Tibial nerve (tissue), 4 donors: ENCODE results near the gene MNS1. TPM values are rescaled to one million over a fixed set of nuclear protein-coding genes. Genes with fewer than 3 reads are reported as not detected.

Source experiments
- DNase-seq, 2 donors: peaks; one replicate each; pipeline ENCODE4 v3.0.0-alpha.2; 2019; ENCODE audit warnings: low spot score in 2 of 2
- H3K27ac ChIP-seq, 4 donors: fragments of 200-600 bp; sonication (generic) in 3 of 4; one replicate each; pipeline ENCODE4 v1.5.1; 2017 to 2019; ENCODE audit warnings: mild to moderate bottlenecking in 1 of 4
- H3K27me3 ChIP-seq, 2 donors: fragments of 200-600 bp; sonication (generic) in 1 of 2; one replicate each; pipeline versions ENCODE4 v1.5.1 to v1.6.0; 2017 to 2019
- H3K36me3 ChIP-seq, 3 donors: fragments of 200-600 bp; sonication (generic); one replicate each; pipeline ENCODE4 v1.5.1; 2018 to 2019
- H3K4me1 ChIP-seq, 4 donors: fragments of 200-600 bp; sonication (generic) in 3 of 4; one replicate each; pipeline ENCODE4 v1.5.1; 2017 to 2019
- H3K4me3 ChIP-seq, 4 donors: fragments of 200-600 bp; sonication (generic) in 3 of 4; one replicate each; pipeline ENCODE4 v1.5.1; 2017 to 2019; ENCODE audit warnings: mild to moderate bottlenecking in 1 of 4, moderate library complexity in 1 of 4
- H3K9me3 ChIP-seq, 4 donors: fragments of 200-600 bp; sonication (generic) in 3 of 4; one replicate each; pipeline ENCODE4 v1.5.1; 2017 to 2019
- EP300 ChIP-seq, 2 donors: sonication (generic); formaldehyde crosslinking; IDR thresholded peaks; one replicate each; pipeline ENCODE4 v1.6.1; 2017; ENCODE audit warnings: antibody characterized with exemption in 2 of 2, mild to moderate bottlenecking in 1 of 2
- POLR2A ChIP-seq, 2 donors: fragments of 450-650 bp; IDR thresholded peaks; one replicate each; pipeline ENCODE4 v1.6.1; 2017; ENCODE audit warnings: antibody characterized with exemption in 2 of 2, mild to moderate bottlenecking in 2 of 2, moderate library complexity in 2 of 2
- WGBS, 2 donors: methylation state at CpG; one replicate each; pipeline ENCODE4 v1.1.5; 2018; 5-methylcytosine and 5-hydroxymethylcytosine counted together
- total RNA-seq, 4 donors: library from RNA; depleted of rRNA; stranded (reverse); fragments of >200 nt; gene quantifications; one replicate each; pipeline ENCODE4 v1.1.0, GENCODE V29; 2016
- TF ChIP-seq, protein P1 (sequence below), 5 experiments: fragments of 200-600 bp in 3 of 5; fragments of 450-650 bp in 2 of 5; sonication (generic) in 3 of 5; IDR thresholded peaks; one replicate each; pipeline ENCODE4 v1.5.1; 2016 to 2019; ENCODE audit warnings: antibody characterized with exemption in 5 of 5, mild to moderate bottlenecking in 3 of 5, moderate library complexity in 2 of 5

The MNS1 gene
- total RNA-seq, 4 donors from 2014 or later = 1.4 to 4.6 (median 2.1) TPM

- no peak overlapping the region for H3K4me3 ChIP-seq
- no peak overlapping the region for H3K27ac ChIP-seq
- 45 to 54% methylated on average over 2 of the region's 2 CpGs for WGBS, 2 donors
Observed at GRCh38 chr15:56484287-56484686, 19.4 kb upstream of the MNS1 start.

GRCh38 chr15:56475351-56475750 is 10.4 kb upstream of the MNS1 start:
- Histone ChIP-seq H3K27me3 (no peaks in the 10 kb centered on the region), H3K9me3 (no peaks in the 10 kb centered on the region), H3K4me1 (no peaks in the 10 kb centered on the region), H3K36me3 (peaks cover 0 to 2% (median 0%) of the 10 kb centered on the region in 3 donors), H3K27ac (no peak overlapping the region), H3K4me3 (no peak overlapping the region)
- TF ChIP-seq, protein P1, sequence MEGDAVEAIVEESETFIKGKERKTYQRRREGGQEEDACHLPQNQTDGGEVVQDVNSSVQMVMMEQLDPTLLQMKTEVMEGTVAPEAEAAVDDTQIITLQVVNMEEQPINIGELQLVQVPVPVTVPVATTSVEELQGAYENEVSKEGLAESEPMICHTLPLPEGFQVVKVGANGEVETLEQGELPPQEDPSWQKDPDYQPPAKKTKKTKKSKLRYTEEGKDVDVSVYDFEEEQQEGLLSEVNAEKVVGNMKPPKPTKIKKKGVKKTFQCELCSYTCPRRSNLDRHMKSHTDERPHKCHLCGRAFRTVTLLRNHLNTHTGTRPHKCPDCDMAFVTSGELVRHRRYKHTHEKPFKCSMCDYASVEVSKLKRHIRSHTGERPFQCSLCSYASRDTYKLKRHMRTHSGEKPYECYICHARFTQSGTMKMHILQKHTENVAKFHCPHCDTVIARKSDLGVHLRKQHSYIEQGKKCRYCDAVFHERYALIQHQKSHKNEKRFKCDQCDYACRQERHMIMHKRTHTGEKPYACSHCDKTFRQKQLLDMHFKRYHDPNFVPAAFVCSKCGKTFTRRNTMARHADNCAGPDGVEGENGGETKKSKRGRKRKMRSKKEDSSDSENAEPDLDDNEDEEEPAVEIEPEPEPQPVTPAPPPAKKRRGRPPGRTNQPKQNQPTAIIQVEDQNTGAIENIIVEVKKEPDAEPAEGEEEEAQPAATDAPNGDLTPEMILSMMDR (IDR thresholded peaks at IDR 0.05) = no peak
- TF ChIP-seq EP300 (IDR thresholded peaks at IDR 0.05) = no peak
- TF ChIP-seq POLR2A (IDR thresholded peaks at IDR 0.05) = no peak
- DNase-seq = no peak

More at GRCh38 chr15:56484287-56484686, 19.4 kb upstream of the MNS1 start:
- no peaks in the 10 kb centered on the region for H3K4me1 ChIP-seq
- no peaks in the 10 kb centered on the region for H3K36me3 ChIP-seq
- peaks cover 0 to 3% (median 0%) of the 10 kb centered on the region in 4 donors for H3K9me3 ChIP-seq
- H3K27me3 ChIP-seq = no peaks in the 10 kb centered on the region
- no peak for DNase-seq
- TF ChIP-seq EP300 (IDR thresholded peaks at IDR 0.05) = no peak
- no peak for TF ChIP-seq POLR2A (IDR thresholded peaks at IDR 0.05)
- TF ChIP-seq, protein P1 (IDR thresholded peaks at IDR 0.05) = no peak

DNA sequence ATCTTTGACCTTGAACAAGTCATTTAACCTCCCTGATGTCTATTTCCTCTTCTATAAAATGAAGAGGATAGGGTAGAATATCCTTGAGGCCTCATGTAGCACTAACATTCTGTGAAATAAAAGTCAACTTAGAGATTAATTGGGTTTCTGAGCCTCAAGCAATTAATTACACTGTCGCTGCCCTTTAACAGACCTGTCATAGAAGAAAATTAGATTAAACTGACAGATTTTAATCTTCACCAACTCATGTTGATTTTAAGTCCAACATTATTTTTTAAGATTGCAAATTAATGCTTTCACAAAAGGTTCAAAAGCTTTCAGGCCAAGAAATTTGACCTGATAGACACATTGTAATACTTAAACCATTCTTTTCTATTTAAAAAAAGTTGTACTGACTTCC is 8.1 kb upstream of the MNS1 start:
- Histone ChIP-seq H3K36me3 (peaks cover 0 to 2% (median 0%) of the 10 kb centered on the region in 3 donors), H3K27me3 (no peaks in the 10 kb centered on the region), H3K9me3 (no peaks in the 10 kb centered on the region), H3K4me1 (no peaks in the 10 kb centered on the region), H3K4me3 (no peak overlapping the region), H3K27ac (no peak overlapping the region)
- DNase-seq = no peak
- TF ChIP-seq, protein P1 (IDR thresholded peaks at IDR 0.05) = no peak
- TF ChIP-seq POLR2A (IDR thresholded peaks at IDR 0.05) (no peak), EP300 (IDR thresholded peaks at IDR 0.05) (no peak)
- WGBS, 2 donors = 75 to 88% methylated on average over 1 of the region's 1 CpG

DNA sequence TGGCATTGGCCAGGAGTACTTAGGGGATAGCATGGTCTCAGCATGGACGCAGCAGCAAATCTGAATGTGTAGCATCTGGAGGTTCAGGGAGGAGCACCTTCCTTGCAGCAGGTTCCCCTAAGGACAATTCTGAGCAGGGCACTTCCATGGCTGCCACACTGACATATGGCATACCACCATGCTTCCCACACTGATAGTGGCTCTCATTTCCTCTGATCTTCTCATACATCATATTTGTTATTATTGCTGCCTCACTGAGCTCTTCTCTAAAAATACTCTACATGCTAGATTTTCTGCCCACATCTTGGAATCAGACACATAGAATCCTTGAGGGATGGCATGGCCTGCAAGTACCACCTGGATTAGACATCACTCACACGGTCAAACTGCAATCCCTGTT is 7.3 kb upstream of the MNS1 start:
- Histone ChIP-seq H3K4me1 (no peaks in the 10 kb centered on the region), H3K36me3 (peaks cover 0 to 2% (median 0%) of the 10 kb centered on the region in 3 donors), H3K9me3 (no peaks in the 10 kb centered on the region), H3K27me3 (no peaks in the 10 kb centered on the region), H3K27ac (no peak overlapping the region), H3K4me3 (no peak overlapping the region)
- 81 to 82% methylated on average over 2 of the region's 2 CpGs for WGBS, 2 donors
- TF ChIP-seq EP300 (IDR thresholded peaks at IDR 0.05) (no peak), POLR2A (IDR thresholded peaks at IDR 0.05) (no peak)
- TF ChIP-seq, protein P1 (IDR thresholded peaks at IDR 0.05) = no peak
- no peak for DNase-seq

DNA sequence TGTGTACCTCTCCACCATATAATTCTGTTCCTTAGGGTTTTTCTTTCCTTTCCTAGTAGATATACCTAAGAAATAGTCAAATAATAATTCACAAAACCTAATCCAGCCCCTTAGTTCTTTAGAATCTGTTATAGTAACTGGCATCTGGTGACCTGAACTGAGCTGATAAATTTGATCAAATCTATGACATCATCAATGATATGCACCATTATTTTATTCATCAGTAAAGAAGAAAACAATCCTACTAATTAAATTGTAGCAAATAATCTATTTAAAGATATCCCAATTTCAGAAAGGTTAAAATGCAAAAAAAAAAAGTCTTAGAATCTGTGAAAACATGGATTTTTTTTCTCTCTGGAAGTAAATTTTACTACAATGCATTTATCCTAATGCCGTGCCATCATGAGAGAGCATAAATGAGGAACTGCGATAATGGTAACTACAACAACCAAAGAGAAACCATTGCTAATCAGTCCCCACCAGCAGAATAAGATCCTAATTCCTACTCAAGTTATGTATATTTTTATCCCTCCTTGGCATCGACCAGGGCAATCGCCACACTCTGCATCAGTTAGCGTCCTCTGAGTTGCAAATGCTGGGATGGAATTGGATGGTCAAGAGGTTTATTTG is 6.6 kb upstream of the MNS1 start:
- Histone ChIP-seq H3K4me3 (no peak overlapping the region), H3K9me3 (no peaks in the 10 kb centered on the region), H3K36me3 (peaks cover 0 to 2% (median 0%) of the 10 kb centered on the region in 3 donors), H3K4me1 (no peaks in the 10 kb centered on the region), H3K27me3 (no peaks in the 10 kb centered on the region), H3K27ac (no peak overlapping the region)
- WGBS, 2 donors = 83 to 93% methylated on average over 5 of the region's 5 CpGs
- no peak for DNase-seq
- no peak for TF ChIP-seq EP300 (IDR thresholded peaks at IDR 0.05)
- TF ChIP-seq, protein P1 (IDR thresholded peaks at IDR 0.05) = no peak
- TF ChIP-seq POLR2A (IDR thresholded peaks at IDR 0.05) = no peak
